GM18505 (cell line): ENCODE measurements around the gene CP.
"Not testable (repeated sequence)": the region's sequence is repeated elsewhere in the genome, so short reads cannot be mapped to it uniquely, and the experiment has no call there.

Experiments used
- ATAC-seq: cut with Tn5 transposase; IDR thresholded peaks from one replicate; pipeline ENCODE4 v1.9.1; 2021; ENCODE audit not compliant: unreplicated experiment
- POLR2A ChIP-seq: IDR thresholded peaks from 4 replicates; pipeline ENCODE4 v1.6.1; 2011; ENCODE audit warnings: borderline replicate concordance; ENCODE audit not compliant: insufficient read depth, insufficient read length; ENCODE audit errors: extremely low read depth

CP gene

DNA sequence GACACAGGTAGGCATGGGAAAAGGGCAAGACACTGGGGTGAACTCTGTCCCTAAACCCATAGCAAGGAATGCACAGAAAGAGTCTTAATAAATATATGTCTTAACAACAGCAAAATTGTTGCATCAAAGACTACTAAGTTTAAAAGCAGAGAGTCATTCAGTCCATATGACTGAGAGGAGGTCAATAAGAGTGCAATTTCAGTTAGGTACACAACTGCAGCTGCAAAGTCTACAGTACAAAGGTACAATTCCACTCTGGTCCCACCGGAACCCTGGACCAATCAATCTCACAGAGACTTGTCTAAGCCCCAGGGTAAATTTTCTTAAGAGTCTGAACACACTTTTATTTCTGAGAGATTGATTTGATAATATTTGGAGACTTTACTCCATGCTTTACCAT, 6.9 kb downstream of the CP start:
- TF ChIP-seq POLR2A: no peak
- ATAC-seq: no peak

DNA sequence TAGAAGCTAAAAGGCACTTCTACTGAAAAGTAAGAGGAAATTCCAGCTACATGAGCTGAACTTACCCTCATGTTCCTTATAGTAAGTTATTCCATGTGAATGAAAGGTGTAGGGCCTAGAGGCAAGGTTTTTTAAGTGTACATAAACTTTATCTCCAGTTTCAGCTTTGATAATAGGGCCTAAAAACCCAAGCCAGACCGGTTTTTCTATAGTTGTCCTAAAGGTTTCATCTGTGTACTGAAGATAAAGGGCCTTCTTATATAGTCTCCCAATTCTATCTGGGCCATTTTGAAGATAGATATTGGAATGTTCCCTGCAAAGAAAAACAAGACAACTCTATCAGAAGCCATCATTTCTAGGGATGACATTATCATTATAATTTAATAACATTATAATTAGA, 9.2 kb downstream of the CP start:
- no peak for ATAC-seq
- no peak for TF ChIP-seq POLR2A

DNA sequence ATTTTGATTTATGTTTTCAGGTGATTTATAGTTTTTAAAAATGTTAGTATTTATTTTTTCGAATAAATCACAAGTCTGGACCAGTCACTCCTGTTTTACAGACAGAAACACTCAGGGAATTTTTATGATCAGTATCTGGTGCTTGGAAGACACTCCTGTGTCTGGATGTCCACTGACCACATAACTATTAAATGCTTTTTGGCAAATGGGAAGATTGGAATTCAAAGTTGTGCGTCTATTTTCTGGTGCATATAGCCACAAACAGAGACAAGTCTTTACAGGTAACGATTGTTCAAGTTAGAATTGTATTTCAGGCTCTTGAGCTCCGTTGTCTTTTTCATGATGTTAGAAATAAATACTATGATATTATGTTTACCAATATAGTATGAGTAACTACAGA, 12.2 kb downstream of the CP start:
- TF ChIP-seq POLR2A: no peak
- no peak for ATAC-seq

DNA sequence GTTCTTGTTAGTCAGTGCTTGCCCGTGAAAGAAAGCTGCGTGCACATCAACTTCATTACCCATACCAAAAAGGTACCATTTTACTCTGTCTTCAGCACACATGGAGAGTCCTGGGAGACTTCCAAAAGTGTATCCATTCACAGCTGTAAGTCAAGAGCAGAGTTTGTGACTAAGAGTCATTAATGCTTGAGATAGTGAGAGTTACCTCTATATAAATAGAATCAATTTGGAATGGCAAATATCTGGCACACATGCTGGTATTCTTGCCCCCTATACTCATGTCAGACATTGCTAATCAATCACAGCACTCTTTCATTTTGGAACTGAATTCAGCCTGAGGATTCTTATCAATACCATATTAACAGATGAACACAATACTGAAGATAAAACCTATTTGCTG, 14.2 kb downstream of the CP start:
- ATAC-seq: no peak
- TF ChIP-seq POLR2A: no peak

DNA sequence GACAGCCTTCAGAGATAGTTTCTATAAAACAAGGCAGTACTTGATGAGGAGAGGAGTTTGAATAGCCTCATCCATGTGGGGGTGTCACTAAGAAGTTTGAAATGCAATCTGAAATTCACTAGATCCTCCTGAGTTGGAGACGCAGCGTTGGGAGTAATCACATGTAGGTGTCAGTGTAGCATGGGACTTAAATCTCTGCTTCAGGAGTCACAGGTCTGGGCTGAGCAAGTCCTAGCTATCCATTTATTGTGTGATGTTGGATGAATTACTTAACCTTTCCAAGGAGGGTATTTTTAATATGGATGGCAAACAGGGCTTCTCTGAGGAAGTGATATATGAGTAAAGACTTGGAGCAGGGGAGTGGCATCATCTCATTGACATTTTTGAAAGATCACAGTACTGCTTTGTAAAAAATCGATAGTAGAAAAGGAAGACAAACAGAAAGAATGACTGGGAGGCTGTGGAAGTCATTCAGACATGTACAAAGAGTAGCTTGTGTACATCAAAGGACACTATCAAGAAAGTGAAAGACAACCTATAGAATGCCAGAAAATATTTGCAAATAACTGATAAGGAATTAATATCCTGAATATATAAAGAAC, 17.1 kb downstream of the CP start:
- TF ChIP-seq POLR2A: no peak
- no peak for ATAC-seq

DNA sequence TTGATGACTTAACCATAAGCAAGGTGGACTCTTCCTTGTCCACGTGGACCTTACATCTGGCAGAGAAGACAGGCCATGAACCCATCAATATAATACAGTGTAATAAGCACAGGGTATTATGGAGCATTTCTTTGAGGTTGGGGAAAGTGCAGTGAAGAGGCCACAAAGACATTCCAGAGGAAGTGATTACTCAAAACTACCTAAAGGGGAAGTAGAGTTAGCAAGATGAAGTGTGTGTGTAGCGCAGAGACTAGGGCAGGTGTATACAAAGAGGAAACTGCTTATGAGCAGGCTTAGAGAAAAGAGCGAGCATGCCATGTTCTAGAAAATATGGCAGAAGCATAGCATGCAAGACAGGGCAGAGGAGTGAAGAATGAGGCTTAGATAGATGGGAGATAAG, 17.9 kb downstream of the CP start:
- TF ChIP-seq POLR2A: no peak

DNA sequence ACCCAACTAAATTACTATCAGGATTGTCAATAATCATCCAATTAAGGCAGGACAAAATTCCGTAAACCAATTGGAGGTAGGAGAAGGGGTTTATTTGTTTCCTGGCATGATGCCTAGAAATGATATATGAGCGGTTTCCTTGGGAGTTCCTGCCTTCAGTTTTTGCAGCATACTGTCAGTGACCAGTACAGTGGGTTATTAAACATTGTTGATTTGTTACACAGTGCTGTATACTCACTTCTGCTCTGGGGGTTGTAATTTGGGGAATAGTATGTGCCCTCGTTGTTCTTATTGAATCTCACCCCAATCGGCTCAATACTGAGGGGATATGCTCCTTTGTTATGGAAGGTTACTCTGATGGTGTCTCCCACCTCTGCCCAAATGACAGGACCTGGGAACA, 22.2 kb downstream of the CP start:
- no peak for TF ChIP-seq POLR2A
- no peak for ATAC-seq

More for the DNA sequence above, 17.9 kb downstream of the CP start:
- peak; percentile 100 for ATAC-seq

DNA sequence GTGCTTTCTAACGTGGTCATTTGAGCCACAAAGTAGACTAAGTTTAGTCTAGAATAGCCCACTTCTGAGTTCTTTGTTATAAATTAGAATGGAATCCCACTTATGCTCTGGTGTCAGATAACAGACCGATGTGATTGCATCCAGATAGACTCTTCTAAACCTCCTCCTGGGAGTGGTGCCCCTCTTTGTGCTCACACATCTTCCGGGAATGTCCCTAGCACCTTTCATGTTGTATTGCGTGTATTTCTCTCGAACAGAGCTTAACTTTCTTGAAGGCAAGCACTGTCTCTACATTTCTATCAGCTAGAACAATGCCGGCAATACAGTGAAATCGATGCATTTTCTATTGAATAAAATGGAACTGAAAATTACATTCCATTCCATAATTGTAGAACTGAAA, 23.0 kb downstream of the CP start:
- TF ChIP-seq POLR2A: no peak
- no peak for ATAC-seq

DNA sequence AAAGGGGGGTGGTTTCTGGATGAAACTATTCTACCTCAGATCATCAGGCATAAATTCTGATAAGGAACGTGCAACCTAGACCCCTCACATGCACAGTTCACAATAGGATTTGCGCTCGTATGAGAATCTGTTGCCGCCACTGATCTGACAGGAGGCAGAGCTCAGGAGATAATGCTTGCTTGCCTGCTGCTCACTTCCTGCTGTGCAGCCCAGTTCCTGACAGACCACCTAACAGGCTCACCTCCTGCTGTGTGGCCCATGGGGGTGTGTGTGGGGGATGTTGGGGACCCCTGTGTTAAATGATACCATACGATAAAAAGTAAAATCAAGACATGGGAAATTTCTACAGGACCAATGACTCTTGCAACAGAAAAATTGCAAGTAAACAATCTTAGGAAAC, 24.0 kb downstream of the CP start:
- no peak for TF ChIP-seq POLR2A
- no peak for ATAC-seq

DNA sequence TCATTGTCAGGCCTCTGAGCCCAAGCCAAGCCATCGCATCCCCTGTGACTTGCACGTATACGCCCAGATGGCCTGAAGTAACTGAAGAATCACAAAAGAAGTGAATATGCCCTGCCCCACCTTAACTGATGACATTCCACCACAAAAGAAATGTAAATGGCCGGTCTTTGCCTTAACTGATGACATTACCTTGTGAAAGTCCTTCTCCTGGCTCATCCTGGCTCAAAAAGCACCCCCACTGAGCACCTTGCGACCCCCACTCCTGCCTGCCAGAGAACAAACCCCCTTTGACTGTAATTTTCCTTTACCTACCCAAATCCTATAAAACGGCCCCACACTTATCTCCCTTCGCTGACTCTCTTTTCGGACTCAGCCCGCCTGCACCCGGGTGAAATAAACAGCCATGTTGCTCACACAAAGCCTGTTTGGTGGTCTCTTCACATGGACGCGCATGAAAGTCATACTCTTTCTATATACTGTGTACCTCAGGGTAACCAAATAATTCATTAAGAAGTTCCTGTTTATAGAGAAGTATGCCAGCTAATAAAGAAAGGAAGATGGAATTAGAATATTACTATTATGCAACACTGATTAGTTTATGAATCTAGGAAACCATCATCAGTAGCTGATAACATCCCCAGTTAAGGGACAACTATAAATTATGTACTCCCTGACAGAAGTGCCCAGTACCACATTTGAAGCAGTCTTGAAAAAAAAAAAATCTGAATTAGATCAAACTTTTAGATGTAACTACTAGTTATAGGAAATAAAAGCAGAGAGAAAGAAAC, 24.6 kb downstream of the CP start:
- ATAC-seq: not testable (repeated sequence)

DNA sequence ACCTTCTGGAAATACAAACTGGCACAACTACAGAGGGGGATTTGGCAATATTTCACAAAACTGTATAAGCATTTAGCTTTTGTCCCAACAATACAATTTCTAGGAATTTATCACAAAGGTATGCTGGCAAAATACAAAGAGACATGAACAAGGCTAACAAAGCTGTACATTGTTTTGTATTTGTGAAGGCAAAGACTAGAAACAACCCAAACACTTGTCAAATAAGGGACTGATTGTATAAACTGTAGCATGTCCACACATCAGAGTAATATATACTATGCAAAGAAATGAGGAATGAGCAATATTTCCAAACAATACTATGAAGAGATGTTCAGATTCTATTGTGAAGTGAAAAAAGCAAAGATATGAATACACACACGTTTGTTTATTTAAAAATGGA, 26.4 kb downstream of the CP start:
- no peak for ATAC-seq

DNA sequence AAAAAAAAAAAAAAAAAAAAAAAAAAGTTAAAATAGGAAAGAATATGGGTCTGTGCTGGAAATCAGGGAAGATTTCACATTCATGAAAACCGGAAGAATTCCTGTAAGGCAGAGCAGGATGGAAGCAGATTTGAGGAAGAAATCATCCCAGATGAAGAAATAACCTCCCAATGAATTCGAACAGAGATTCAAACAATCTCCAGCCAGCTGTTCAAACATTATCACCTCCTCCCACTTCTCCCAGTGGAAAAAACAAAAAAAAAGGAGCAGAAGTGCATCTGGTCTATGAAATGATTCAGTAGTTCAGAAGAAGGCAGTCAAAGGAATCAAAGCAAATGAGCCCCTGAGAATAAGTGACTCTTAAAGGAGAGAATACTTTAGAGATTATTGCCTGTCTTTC, 33.1 kb downstream of the CP start:
- no peak for ATAC-seq
- TF ChIP-seq POLR2A: no peak

More for the DNA sequence above, 26.4 kb downstream of the CP start:
- TF ChIP-seq POLR2A: no peak

DNA sequence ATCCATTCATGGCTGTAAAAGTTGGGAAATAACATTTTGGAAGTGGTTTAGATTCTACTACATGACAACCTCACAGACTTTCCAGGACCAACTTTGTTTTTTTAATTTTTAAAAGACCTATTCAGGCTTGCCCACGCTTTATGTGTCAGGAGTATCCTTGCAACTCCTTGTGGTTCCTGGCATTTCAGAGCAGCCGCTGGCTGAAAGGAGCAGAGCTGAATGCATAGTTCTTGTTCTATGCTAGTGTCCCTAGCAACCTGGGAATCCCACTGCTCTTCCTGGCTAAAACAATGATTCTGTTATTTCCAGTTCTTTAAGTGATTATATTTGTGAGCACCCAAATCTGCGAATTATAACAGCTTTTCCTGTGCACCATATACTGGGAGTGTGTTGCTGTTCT, 34.9 kb downstream of the CP start:
- no peak for TF ChIP-seq POLR2A
- ATAC-seq: no peak

DNA sequence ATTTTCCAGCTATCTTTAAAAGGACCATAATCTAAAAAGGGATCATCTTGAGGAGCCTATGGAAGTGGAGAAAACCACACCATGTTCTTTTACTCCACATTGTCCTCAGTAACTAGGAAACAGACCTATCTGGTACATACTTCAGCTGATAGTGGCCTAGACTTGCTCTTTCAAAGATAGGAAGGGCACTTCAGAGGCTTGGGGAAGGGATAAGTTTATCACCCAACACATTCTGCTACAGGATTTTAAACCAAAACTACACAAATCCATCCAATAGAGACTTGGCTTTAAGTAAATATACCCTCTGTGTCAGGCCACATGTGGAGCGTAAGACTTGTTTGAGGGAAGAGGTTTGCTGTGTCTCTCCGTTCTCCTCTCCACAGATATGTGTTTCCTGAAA, 35.4 kb downstream of the CP start:
- TF ChIP-seq POLR2A: no peak
- no peak for ATAC-seq

DNA sequence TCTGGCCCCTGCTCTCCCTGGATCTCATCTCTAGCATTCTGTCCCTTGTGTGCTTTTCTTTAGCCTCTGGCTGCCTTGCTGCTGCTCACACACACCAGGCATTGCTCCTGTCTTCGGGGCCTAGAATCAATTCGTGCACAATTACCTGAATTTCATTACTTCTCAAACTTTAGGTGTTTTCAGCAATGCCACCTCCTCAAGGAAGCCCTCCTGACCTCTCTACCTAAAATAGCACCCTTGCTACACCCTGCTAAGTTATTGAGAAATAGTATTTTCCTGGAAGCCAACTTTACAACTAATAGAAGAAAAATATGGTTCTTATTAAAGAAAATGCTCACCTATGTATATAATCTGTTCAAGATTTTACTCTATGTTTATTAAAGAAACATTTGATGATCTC, 40.4 kb downstream of the CP start:
- ATAC-seq: no peak
- TF ChIP-seq POLR2A: no peak

DNA sequence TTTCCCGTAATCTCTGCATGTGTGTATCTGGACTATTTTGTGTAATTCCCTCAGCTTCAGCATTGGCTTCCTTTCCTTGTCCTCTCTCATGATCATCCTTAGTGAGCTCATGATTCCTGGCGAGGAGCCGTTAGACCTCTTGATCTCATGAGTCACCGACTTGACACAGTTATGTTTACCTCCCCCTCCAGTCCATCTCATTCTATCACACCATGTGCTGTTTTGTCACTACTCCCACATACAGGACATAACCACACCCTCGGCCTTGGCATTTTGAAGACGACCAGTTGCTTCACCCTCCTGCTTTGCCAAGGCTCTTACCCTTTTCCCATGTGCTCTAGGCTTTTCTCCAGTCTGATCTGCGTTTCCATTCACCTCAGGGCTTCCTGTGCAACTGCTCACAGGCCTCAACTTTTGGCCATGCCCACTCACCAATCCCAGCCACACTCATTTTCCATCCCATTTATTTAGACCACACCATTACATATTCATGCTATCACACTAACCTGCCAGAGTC, 41.5 kb downstream of the CP start:
- no peak for ATAC-seq
- TF ChIP-seq POLR2A: no peak
